ENCODE measurements around the gene MAGI2. TPM values are rescaled to one million over a fixed set of nuclear protein-coding genes. Genes with fewer than 3 reads are reported as not detected.
"Not testable (repeated sequence)": the region's sequence is repeated elsewhere in the genome, so short reads cannot be mapped to it uniquely, and the experiment has no call there.

MAGI2 gene
- total and polyA plus RNA-seq, 9 donors: 7.1 to 20.4 (median 18.7) TPM

DNA sequence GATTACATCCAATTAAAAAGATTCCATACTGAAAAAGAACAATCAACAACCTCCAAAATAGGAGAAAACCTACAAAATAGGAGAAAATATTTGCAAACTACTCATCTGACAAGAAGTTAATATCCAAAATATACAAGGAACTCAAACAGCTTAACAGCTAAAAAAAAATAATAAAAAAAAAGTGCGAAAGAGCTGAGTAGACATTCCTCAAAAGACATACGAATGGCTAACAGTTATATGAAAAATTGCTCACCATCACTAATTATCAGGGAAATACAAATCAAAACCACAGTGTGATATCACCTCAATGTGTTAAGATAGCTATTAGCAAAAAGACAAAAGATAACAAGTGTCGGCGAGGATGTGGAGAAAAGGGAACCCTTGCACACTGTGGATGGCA lies 1204.6 kb downstream of the MAGI2 start:
- TF ChIP-seq EP300 (IDR thresholded peaks at IDR 0.05): no peak
- TF ChIP-seq, protein P1, sequence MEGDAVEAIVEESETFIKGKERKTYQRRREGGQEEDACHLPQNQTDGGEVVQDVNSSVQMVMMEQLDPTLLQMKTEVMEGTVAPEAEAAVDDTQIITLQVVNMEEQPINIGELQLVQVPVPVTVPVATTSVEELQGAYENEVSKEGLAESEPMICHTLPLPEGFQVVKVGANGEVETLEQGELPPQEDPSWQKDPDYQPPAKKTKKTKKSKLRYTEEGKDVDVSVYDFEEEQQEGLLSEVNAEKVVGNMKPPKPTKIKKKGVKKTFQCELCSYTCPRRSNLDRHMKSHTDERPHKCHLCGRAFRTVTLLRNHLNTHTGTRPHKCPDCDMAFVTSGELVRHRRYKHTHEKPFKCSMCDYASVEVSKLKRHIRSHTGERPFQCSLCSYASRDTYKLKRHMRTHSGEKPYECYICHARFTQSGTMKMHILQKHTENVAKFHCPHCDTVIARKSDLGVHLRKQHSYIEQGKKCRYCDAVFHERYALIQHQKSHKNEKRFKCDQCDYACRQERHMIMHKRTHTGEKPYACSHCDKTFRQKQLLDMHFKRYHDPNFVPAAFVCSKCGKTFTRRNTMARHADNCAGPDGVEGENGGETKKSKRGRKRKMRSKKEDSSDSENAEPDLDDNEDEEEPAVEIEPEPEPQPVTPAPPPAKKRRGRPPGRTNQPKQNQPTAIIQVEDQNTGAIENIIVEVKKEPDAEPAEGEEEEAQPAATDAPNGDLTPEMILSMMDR (IDR thresholded peaks at IDR 0.05): no peak
- no peak for TF ChIP-seq POLR2A (IDR thresholded peaks at IDR 0.05)

DNA sequence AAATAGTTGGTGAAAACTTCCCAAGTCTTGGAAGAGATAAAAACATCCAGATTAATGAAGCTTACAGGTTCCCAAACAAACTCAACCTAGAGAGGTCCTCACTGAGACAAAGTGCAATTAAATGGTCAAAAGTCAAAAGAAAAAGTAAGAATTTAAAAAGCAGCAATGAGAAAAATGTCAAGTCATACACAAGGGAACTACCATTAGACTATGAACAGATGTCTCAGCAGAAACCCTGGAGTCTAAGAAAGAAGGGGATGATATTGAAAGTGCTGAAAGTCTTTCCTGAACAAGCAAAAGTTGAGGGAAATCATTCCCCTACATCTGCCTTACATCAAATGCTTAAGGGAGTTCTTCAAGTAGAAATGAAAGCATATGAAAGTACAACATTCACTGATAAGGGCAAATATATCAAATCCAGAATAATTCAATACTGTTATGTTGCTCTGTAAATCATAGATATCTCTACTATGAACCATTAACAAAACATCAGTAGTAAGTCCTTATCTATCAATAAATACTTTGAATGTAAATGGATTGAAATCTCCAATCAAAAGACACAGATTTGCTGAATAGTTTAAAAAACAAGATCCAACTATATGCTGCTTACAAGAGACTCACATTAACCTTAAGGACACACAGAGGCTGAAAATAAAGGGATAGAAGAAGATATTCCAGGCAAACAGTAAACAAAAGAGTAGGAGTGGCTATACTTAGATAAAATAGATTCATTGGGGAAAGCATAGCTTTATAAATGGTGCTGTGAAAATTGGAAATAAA lies 1205.4 kb downstream of the MAGI2 start:
- no peak for DNase-seq
- Histone ChIP-seq H3K36me3 (no peaks in the 10 kb centered on the region), H3K9me3 (no peaks in the 10 kb centered on the region), H3K4me1 (ENCODE audit: insufficient read depth) (no peaks in the 10 kb centered on the region), H3K4me3 (no peak overlapping the region), H3K27me3 (no peaks in the 10 kb centered on the region), H3K27ac (no peak overlapping the region)
- intact Hi-C loops (cut with DNase I): no loop called here
- TF ChIP-seq, protein P1 (IDR thresholded peaks at IDR 0.05): no peak
- no peak for TF ChIP-seq POLR2A (IDR thresholded peaks at IDR 0.05)
- TF ChIP-seq EP300 (IDR thresholded peaks at IDR 0.05): no peak

More for the DNA sequence above, 1204.6 kb downstream of the MAGI2 start:
- DNase-seq: no peak
- no peaks in the 10 kb centered on the region for H3K27me3 ChIP-seq
- no peak overlapping the region for H3K27ac ChIP-seq
- no peaks in the 10 kb centered on the region for H3K36me3 ChIP-seq
- intact Hi-C loops (cut with DNase I): no loop called here
- no peaks in the 10 kb centered on the region for H3K9me3 ChIP-seq
- 96 to 98% (median 97%) methylated on average over 4 of the region's 4 CpGs for WGBS, 3 donors
- no peaks in the 10 kb centered on the region for H3K4me1 ChIP-seq (ENCODE audit: insufficient read depth)
- no peak overlapping the region for H3K4me3 ChIP-seq

DNA sequence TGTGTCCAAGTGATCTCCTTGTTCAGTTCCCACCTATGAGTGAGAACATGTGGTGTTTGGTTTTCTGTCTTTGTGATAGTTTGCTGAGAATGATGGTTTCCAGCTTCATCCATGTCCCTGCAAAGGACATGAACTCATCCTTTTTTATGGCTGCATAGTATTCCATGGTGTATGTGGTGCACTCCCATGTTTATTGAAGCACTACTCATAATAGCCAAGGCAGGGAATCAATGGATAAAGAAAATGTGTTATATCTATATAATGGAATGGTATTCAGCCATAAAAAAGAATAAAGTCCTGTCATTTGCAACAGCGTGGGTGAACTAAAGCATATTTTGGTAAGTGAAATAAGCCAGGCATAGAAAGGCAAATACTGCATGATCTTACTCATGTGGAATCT lies 1213.3 kb downstream of the MAGI2 start:
- H3K27me3 ChIP-seq; H3K36me3 ChIP-seq; H3K4me3 ChIP-seq; DNase-seq; H3K4me1 ChIP-seq (ENCODE audit: insufficient read depth); intact Hi-C loops (cut with DNase I); H3K9me3 ChIP-seq; H3K27ac ChIP-seq: not testable (repeated sequence)
- 91 to 99% (median 98%) methylated on average over 1 of the region's 1 CpG for WGBS, 3 donors

DNA sequence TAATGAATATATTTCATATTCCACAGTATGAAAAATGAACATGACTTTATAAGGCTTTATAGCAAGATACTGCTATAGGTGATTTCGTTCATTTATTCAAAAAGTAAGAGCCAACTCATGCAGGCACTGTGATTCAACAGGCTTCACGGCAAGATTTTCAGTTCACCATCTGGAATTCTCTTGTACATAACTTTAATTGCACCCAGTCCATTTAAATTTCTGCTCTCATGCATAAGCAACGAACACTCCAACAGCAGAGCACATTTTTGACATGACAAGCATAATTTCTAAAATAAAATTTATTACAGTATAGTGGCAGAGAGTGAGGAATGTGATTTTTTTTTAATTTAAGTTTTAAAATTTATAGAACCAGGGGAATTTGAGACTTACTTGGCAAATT lies 1218.8 kb downstream of the MAGI2 start:
- Histone ChIP-seq H3K4me3 (no peak overlapping the region), H3K27ac (no peak overlapping the region), H3K4me1 (ENCODE audit: insufficient read depth) (no peaks in the 10 kb centered on the region), H3K36me3 (no peaks in the 10 kb centered on the region), H3K9me3 (no peaks in the 10 kb centered on the region), H3K27me3 (no peaks in the 10 kb centered on the region)
- TF ChIP-seq POLR2A (IDR thresholded peaks at IDR 0.05) (no peak), EP300 (IDR thresholded peaks at IDR 0.05) (no peak)
- intact Hi-C loops (cut with DNase I): no loop called here
- 77 to 84% (median 83%) methylated on average over 3 of the region's 3 CpGs for WGBS, 3 donors
- no peak for DNase-seq

DNA sequence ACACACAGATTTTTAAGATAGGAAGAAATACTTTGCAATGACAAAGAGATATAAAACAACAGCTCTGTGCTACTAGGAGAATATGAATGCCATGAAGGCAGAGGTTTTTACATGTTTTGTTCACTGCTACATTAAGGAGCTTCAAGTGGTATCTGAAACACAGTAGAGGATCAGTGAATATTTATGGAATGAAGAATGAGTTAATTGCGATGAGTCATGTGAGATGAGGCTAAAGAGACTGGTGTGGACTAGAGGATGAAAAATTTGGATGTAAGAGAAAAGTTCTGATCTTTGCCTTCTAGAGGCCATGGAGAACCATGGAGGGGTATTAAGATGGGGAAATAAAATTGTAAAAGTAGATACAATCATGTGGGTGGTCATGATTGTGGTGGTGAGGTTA lies 1220.7 kb downstream of the MAGI2 start:
- Histone ChIP-seq H3K36me3 (no peaks in the 10 kb centered on the region), H3K27ac (no peak overlapping the region), H3K9me3 (no peaks in the 10 kb centered on the region), H3K4me3 (no peak overlapping the region), H3K4me1 (ENCODE audit: insufficient read depth) (no peaks in the 10 kb centered on the region), H3K27me3 (no peaks in the 10 kb centered on the region)
- TF ChIP-seq, protein P1 (IDR thresholded peaks at IDR 0.05): no peak
- TF ChIP-seq POLR2A (IDR thresholded peaks at IDR 0.05) (no peak), EP300 (IDR thresholded peaks at IDR 0.05) (no peak)
- 83 to 97% (median 84%) methylated on average over 1 of the region's 1 CpG for WGBS, 3 donors
- intact Hi-C loops (cut with DNase I): no loop called here
- DNase-seq: no peak

All from ovary (tissue), 9 donors.